NB4 (cell line): ENCODE results near the gene KDM5D.

ENCODE experiments used
- POLR2A ChIP-seq: IDR thresholded peaks from 2 replicates; pipeline ENCODE4 v1.6.1; 2011; ENCODE audit warnings: mild to moderate bottlenecking; ENCODE audit not compliant: insufficient read length; ENCODE audit errors: extremely low read depth
- TF ChIP-seq, protein P1 (sequence below): IDR thresholded peaks from one replicate; pipeline ENCODE4 v1.5.1; 2012; ENCODE audit warnings: low read depth, low read length

DNA sequence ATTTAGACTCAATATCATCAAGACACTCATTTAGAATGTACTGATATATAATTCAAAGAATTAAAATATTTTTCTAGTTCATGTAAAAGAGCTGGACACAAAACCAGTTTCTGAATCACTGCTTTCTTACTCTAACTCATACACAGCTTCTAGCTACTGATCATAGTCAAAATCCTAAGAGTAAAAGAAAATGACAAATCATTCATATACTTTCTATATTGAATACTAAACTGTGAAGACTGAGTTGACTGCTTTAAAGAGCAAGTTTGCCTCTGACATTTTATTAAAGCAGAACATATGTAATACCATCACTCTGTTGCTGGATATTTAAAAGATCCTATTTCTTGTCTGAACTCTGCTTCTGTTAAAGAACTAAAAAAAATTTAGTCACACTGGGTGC, 2.4 kb downstream of the KDM5D start:
- TF ChIP-seq, protein P1, sequence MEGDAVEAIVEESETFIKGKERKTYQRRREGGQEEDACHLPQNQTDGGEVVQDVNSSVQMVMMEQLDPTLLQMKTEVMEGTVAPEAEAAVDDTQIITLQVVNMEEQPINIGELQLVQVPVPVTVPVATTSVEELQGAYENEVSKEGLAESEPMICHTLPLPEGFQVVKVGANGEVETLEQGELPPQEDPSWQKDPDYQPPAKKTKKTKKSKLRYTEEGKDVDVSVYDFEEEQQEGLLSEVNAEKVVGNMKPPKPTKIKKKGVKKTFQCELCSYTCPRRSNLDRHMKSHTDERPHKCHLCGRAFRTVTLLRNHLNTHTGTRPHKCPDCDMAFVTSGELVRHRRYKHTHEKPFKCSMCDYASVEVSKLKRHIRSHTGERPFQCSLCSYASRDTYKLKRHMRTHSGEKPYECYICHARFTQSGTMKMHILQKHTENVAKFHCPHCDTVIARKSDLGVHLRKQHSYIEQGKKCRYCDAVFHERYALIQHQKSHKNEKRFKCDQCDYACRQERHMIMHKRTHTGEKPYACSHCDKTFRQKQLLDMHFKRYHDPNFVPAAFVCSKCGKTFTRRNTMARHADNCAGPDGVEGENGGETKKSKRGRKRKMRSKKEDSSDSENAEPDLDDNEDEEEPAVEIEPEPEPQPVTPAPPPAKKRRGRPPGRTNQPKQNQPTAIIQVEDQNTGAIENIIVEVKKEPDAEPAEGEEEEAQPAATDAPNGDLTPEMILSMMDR, result no peak
- no peak for TF ChIP-seq POLR2A
